Right lobe of liver (tissue), 4 donors: ENCODE data around the gene APLF.
"Not testable (repeated sequence)": the region's sequence is repeated elsewhere in the genome, so short reads cannot be mapped to it uniquely, and the experiment has no call there.

Experiments used
- CTCF ChIP-seq, 4 donors: fragments of 200-600 bp in 3 of 4; fragments of 450-650 bp in 1 of 4; IDR thresholded peaks; one replicate each; pipeline versions ENCODE4 v1.5.1 to v1.8.0; 2016 to 2022; ENCODE audit warnings: antibody characterized with exemption in 4 of 4, mild to moderate bottlenecking in 2 of 4
- POLR2A ChIP-seq: fragments of 450-650 bp; IDR thresholded peaks from one replicate; pipeline ENCODE4 v1.6.1; 2017; ENCODE audit warnings: antibody characterized with exemption, mild to moderate bottlenecking
- donor health status: DM: no; HTN: no; CAD: no.
- donor health status: DM: no; HTN: no; CAD: no.
- donor health status: DM: no; HTN: yes; CAD: no.

GRCh38 chr2:68600495-68600894, 133.1 kb downstream of the APLF start:
- TF ChIP-seq CTCF (IDR thresholded peaks at IDR 0.05); POLR2A: not testable (repeated sequence)
